Measurements from ENCODE around the gene ANKRD27. TPM values are rescaled to one million over a fixed set of nuclear protein-coding genes. Genes with fewer than 3 reads are reported as not detected.

Gene ANKRD27
- total RNA-seq, 4 donors from 2014 or later: 26.4 to 36.2 (median 30.8) TPM

GRCh38 chr19:32671883-32672593 is 2.9 kb downstream of the ANKRD27 start:
- Histone ChIP-seq H3K4me1 (peaks cover 50% of the 10 kb centered on the region), H3K27ac (no peak overlapping the region), H3K27me3 (peaks cover 13% of the 10 kb centered on the region), H3K36me3 (no peaks in the 10 kb centered on the region), H3K4me3 (no peak overlapping the region), H3K9me3 (no peaks in the 10 kb centered on the region)
- no peak for DNase-seq (ENCODE audit: low spot score in 2 of 2)
- WGBS: 76% methylated on average over 14 of the region's 14 CpGs
- TF ChIP-seq POLR2AphosphoS5 (IDR thresholded peaks at IDR 0.05): no peak
- TF ChIP-seq CTCF (IDR thresholded peaks at IDR 0.05): no peak
- no peak for TF ChIP-seq POLR2A (IDR thresholded peaks at IDR 0.05)
- no peak for TF ChIP-seq EP300 (IDR thresholded peaks at IDR 0.05)

- 81% methylated on average over 3 of the region's 3 CpGs for WGBS
- TF ChIP-seq CTCF (IDR thresholded peaks at IDR 0.05): no peak
- TF ChIP-seq EP300 (IDR thresholded peaks at IDR 0.05): no peak
- TF ChIP-seq POLR2AphosphoS5 (IDR thresholded peaks at IDR 0.05): no peak
- no peak for TF ChIP-seq POLR2A (IDR thresholded peaks at IDR 0.05)
- Histone ChIP-seq H3K36me3 (no peaks in the 10 kb centered on the region), H3K9me3 (no peaks in the 10 kb centered on the region), H3K27me3 (no peaks in the 10 kb centered on the region), H3K4me1 (peaks cover 31% of the 10 kb centered on the region), H3K27ac (no peak overlapping the region), H3K4me3 (no peak overlapping the region)
- DNase-seq (ENCODE audit: low spot score in 2 of 2): no peak
These were observed 5.7 kb downstream of the ANKRD27 start for GRCh38 chr19:32669310-32669709.

GRCh38 chr19:32666084-32666483 is 8.9 kb downstream of the ANKRD27 start:
- H3K4me3 ChIP-seq: no peak overlapping the region
- H3K9me3 ChIP-seq: no peaks in the 10 kb centered on the region
- no peak overlapping the region for H3K27ac ChIP-seq
- H3K27me3 ChIP-seq: no peaks in the 10 kb centered on the region
- no peaks in the 10 kb centered on the region for H3K36me3 ChIP-seq
- DNase-seq (ENCODE audit: low spot score in 2 of 2): no peak
- peaks cover 3% of the 10 kb centered on the region for H3K4me1 ChIP-seq
- WGBS: 87% methylated on average over 6 of the region's 6 CpGs
- TF ChIP-seq EP300 (IDR thresholded peaks at IDR 0.05) (no peak), CTCF (IDR thresholded peaks at IDR 0.05) (no peak), POLR2A (IDR thresholded peaks at IDR 0.05) (no peak), POLR2AphosphoS5 (IDR thresholded peaks at IDR 0.05) (no peak)

DNA sequence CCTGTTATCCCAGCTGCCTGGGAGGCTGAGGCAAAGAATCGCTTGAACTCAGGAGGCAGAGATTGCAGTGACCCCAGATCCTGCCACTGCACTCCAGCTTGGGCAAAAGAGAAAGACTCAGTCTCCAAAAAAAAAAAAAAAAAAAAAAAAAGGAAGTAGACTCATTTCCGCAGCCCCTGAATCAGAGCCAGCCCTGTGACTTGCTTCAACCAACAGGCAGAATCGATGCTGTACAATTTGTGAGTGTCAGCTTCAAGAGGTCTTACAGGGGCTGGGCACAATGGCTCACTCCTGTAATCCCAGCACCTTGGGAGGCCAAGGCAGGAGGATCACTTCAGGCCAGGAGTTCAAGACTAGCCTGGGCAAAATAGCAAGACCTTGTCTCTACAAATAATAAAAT is 12.8 kb downstream of the ANKRD27 start:
- peaks cover 11% of the 10 kb centered on the region for H3K36me3 ChIP-seq
- H3K27ac ChIP-seq: no peak overlapping the region
- H3K4me3 ChIP-seq: no peak overlapping the region
- H3K4me1 ChIP-seq: no peaks in the 10 kb centered on the region
- DNase-seq (ENCODE audit: low spot score in 2 of 2): no peak
- TF ChIP-seq CTCF (IDR thresholded peaks at IDR 0.05) (no peak), POLR2AphosphoS5 (IDR thresholded peaks at IDR 0.05) (no peak), EP300 (IDR thresholded peaks at IDR 0.05) (no peak), POLR2A (IDR thresholded peaks at IDR 0.05) (no peak)
- no peaks in the 10 kb centered on the region for H3K27me3 ChIP-seq
- 72% methylated on average over 3 of the region's 3 CpGs for WGBS
- no peaks in the 10 kb centered on the region for H3K9me3 ChIP-seq

GRCh38 chr19:32661318-32661717 is 13.7 kb downstream of the ANKRD27 start:
- 92% methylated on average over 7 of the region's 7 CpGs for WGBS
- no peaks in the 10 kb centered on the region for H3K9me3 ChIP-seq
- DNase-seq (ENCODE audit: low spot score in 2 of 2): no peak
- H3K4me1 ChIP-seq: no peaks in the 10 kb centered on the region
- TF ChIP-seq EP300 (IDR thresholded peaks at IDR 0.05) (no peak), POLR2AphosphoS5 (IDR thresholded peaks at IDR 0.05) (no peak), POLR2A (IDR thresholded peaks at IDR 0.05) (no peak), CTCF (IDR thresholded peaks at IDR 0.05) (no peak)
- no peak overlapping the region for H3K27ac ChIP-seq
- no peaks in the 10 kb centered on the region for H3K27me3 ChIP-seq
- H3K36me3 ChIP-seq: peaks cover 18% of the 10 kb centered on the region
- H3K4me3 ChIP-seq: no peak overlapping the region

Measured in suprapubic skin (tissue), 4 donors.